GM13977 (cell line): ENCODE data around the gene ZSWIM3.

ENCODE experiments used
- DNase-seq: peaks from one replicate; pipeline ENCODE4 v3.0.0; 2012; ENCODE audit warnings: low spot score
- CTCF ChIP-seq: IDR thresholded peaks from 2 replicates; pipeline ENCODE4 v1.5.1; 2012; ENCODE audit warnings: mild to moderate bottlenecking, control low read depth; ENCODE audit not compliant: insufficient read depth; ENCODE audit errors: extremely low read depth, missing control alignments
- in situ Hi-C: fragments of 300-500 bp; cut with MboI; formaldehyde crosslinking; loops from one replicate; pipeline ENCODE4 v1.12.0; 2022; ENCODE audit warnings: low sequenced_read_pairs, low pct_unique_long_range_greater_than_20kb, mixed read lengths, inconsistent platforms; ENCODE audit not compliant: unreplicated experiment

Gene ZSWIM3

GRCh38 chr20:45853484-45853883 lies 3.9 kb upstream of the ZSWIM3 start:
- TF ChIP-seq CTCF, result no peak
- no peak for DNase-seq
- in situ Hi-C loops, result no loop called here

- no peak for TF ChIP-seq CTCF
- in situ Hi-C loops, result no loop called here
- peak; percentile 73 for DNase-seq
Measured at GRCh38 chr20:45857882-45858216, 435 bp downstream of the ZSWIM3 start.

- in situ Hi-C loops, result no loop called here
- DNase-seq, result no peak
- no peak for TF ChIP-seq CTCF
Measured at GRCh38 chr20:45859916-45860315, 2.5 kb downstream of the ZSWIM3 start.

GRCh38 chr20:45860560-45861220 lies 3.3 kb downstream of the ZSWIM3 start:
- TF ChIP-seq CTCF, result no peak
- in situ Hi-C loops, result no loop called here
- no peak for DNase-seq

- no peak for DNase-seq
- TF ChIP-seq CTCF, result no peak
- in situ Hi-C loops, result no loop called here
Measured at GRCh38 chr20:45861221-45862075, 4.0 kb downstream of the ZSWIM3 start.

- DNase-seq, result no peak
- no peak for TF ChIP-seq CTCF
- in situ Hi-C loops, result no loop called here
Measured at GRCh38 chr20:45863543-45864470, 6.4 kb downstream of the ZSWIM3 start.
